Keratinocyte (primary cell): ENCODE data around the gene GPRIN1.

Experiments
- EZH2 ChIP-seq: IDR thresholded peaks from one replicate; pipeline ENCODE4 v1.6.1; 2012; ENCODE audit warnings: inconsistent platforms, mild to moderate bottlenecking, low read length, moderate library complexity
- TF ChIP-seq, protein P1 (sequence below), 3 experiments: IDR thresholded peaks in 1 of 3; conservative IDR thresholded peaks in 1 of 3; optimal IDR thresholded peaks in 1 of 3; 2 replicates in 2 of 3; 3 replicates in 1 of 3; pipeline versions ENCODE3 to v1.5.1; 2011; ENCODE audit warnings: low read length in 3 of 3, mild to moderate bottlenecking in 3 of 3, moderate library complexity in 2 of 3, control low read depth in 1 of 3, inconsistent platforms in 1 of 3; ENCODE audit not compliant: insufficient read depth in 2 of 3; ENCODE audit errors: extremely low read depth in 1 of 3

DNA sequence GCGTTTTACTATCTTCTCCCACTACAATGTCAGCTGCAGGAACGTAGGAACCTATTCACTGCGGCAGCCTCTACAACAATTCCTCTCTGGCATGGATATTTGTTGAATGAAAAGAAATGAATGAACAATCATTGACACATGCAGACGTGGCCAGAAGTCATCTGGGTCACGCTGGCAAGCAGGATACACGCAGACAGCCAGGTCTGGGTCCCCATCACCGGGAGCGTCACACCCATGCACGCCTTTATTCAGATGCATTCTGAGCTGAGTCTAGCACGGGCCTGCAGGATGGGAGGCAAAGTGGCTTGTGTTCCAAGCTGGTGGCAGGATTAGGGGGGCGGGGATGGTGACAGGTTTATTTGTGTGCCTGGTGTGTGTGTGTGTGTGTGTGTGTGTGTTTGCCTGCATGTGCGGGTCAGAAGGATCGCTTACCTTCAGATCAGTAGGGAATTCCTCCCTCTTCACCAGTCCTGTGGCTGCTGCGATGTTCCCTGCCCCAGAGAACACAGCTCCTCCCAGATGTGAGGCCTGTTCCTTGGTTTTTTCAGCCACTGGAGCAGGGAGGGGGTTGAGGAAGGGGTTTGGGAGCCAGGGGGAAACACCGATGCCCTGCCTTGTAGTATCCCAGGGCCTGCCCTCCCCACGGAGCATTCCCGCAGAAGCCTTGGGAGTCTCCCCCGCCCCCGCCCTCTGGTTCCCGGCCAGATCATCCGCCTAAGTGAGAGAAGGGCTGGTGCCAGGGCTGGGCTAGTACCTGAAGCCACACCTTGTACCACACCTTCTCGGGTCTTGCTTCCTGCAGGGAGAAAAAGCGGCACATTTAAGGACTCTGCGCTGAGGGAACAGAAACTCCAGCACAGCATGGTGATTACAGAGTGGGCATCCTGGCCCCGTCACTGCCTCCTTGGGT lies 16.3 kb upstream of the GPRIN1 start:
- TF ChIP-seq, protein P1, sequence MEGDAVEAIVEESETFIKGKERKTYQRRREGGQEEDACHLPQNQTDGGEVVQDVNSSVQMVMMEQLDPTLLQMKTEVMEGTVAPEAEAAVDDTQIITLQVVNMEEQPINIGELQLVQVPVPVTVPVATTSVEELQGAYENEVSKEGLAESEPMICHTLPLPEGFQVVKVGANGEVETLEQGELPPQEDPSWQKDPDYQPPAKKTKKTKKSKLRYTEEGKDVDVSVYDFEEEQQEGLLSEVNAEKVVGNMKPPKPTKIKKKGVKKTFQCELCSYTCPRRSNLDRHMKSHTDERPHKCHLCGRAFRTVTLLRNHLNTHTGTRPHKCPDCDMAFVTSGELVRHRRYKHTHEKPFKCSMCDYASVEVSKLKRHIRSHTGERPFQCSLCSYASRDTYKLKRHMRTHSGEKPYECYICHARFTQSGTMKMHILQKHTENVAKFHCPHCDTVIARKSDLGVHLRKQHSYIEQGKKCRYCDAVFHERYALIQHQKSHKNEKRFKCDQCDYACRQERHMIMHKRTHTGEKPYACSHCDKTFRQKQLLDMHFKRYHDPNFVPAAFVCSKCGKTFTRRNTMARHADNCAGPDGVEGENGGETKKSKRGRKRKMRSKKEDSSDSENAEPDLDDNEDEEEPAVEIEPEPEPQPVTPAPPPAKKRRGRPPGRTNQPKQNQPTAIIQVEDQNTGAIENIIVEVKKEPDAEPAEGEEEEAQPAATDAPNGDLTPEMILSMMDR (optimal IDR thresholded peaks at IDR 0.05 in 1 of 3, IDR thresholded peaks at IDR 0.05 in 1 of 3, conservative IDR thresholded peaks at IDR 0.05 in 1 of 3; ENCODE audit: extremely low read depth in 1 of 3, insufficient read depth in 2 of 3, low read length in 3 of 3) = no peak
- no peak for TF ChIP-seq EZH2
